ENCODE results near the gene TXNDC11.

TXNDC11 gene

DNA sequence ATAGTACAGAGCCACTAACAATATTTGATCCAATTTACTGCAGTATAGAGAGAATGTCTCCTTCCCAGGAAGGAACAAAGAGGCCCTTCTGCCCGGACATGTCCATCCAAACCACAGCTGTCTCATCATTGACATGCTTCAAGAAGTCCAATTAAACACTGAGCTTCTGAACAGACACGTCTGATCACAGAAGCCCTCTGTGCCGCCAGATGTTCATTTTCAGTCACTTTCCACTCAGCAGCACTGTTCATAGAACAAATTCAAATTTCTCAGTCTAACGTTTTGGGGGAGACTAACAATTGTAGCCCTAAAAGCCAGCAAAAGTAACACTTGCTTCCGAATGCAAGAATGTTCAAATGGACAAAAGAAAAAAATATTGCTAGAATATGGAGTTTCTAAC lies 39.1 kb upstream of the TXNDC11 start:
- DNase-seq (ENCODE audit: low read depth, low spot score) = no peak
- Histone ChIP-seq H3K27me3 (ENCODE audit: insufficient read depth, insufficient read length) (no peaks in the 10 kb centered on the region), H3K9ac (ENCODE audit: insufficient read length, low read depth) (no peak overlapping the region), H3K4me1 (ENCODE audit: insufficient read depth, insufficient read length) (no peaks in the 10 kb centered on the region), H3K36me3 (ENCODE audit: insufficient read depth, insufficient read length, low read length) (peaks cover 44% of the 10 kb centered on the region), H3K4me3 (ENCODE audit: insufficient read length, low read depth) (no peak overlapping the region), H3K9me3 (ENCODE audit: insufficient read depth, low read length) (no peaks in the 10 kb centered on the region)
- TF ChIP-seq YY1 (IDR thresholded peaks at IDR 0.05; ENCODE audit: insufficient read depth, insufficient read length) (no peak), SUZ12 (IDR thresholded peaks at IDR 0.05; ENCODE audit: extremely low read depth, insufficient read depth, insufficient read length) (no peak), ZNF274 (IDR thresholded peaks at IDR 0.05; ENCODE audit: low read depth, low read length) (no peak)

DNA sequence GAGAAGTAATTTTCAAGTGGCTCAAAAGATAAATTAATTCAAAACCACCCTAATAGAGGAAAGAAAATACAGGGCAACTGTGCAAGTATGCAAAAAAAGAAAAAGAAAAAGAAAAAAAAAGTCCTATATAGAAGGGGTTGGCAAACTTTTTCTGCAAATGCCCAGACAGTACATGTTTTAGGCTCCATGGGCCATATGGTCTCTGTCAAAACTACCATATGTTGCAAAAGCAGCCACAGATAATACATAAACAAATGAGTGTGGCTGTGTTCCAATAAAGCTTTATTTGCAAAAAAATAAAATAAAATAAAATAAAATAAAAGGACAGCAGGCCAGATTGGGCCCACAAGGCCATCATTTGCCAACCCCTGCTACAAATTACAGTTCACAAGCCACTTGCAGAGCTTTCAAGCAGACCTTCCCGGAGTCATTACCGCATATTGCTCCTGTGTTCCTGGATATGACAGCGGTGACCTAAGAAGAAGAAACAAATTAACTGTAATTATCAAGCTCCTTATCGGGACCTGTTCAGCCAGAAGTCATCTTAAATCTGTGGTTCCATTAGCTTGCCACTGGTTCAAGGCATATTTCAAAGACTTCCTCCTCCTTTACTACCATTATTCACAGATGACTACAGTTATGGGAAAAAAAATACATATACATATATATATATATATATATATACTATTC lies 38.5 kb upstream of the TXNDC11 start:
- Histone ChIP-seq H3K27me3 (ENCODE audit: insufficient read depth, insufficient read length) (no peaks in the 10 kb centered on the region), H3K9me3 (ENCODE audit: insufficient read depth, low read length) (no peaks in the 10 kb centered on the region), H3K9ac (ENCODE audit: insufficient read length, low read depth) (no peak overlapping the region), H3K4me3 (ENCODE audit: insufficient read length, low read depth) (no peak overlapping the region), H3K4me1 (ENCODE audit: insufficient read depth, insufficient read length) (no peaks in the 10 kb centered on the region), H3K36me3 (ENCODE audit: insufficient read depth, insufficient read length, low read length) (peaks cover 51% of the 10 kb centered on the region)
- DNase-seq (ENCODE audit: low read depth, low spot score) = no peak
- no peak for TF ChIP-seq YY1 (IDR thresholded peaks at IDR 0.05; ENCODE audit: insufficient read depth, insufficient read length)
- no peak for TF ChIP-seq ZNF274 (IDR thresholded peaks at IDR 0.05; ENCODE audit: low read depth, low read length)
- no peak for TF ChIP-seq SUZ12 (IDR thresholded peaks at IDR 0.05; ENCODE audit: extremely low read depth, insufficient read depth, insufficient read length)

DNA sequence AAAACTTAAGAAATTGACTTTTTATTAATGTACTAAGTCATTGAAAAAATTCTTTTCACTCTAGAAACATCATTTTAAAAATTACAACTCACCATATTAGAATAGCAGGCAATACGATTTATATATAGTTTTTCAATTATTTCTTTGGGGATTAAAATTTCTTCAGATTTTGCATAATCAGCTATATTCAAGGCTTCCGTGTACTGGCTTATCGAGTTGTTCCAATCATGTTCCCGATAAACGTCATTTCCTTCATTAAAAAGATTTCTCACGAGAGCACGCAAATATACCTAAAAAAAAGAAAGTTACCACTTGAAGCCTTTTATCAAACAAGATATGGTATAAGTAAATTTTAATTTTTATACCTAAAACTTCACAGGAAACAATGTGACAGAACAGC lies 36.4 kb upstream of the TXNDC11 start:
- TF ChIP-seq SUZ12 (IDR thresholded peaks at IDR 0.05; ENCODE audit: extremely low read depth, insufficient read depth, insufficient read length) (no peak), YY1 (IDR thresholded peaks at IDR 0.05; ENCODE audit: insufficient read depth, insufficient read length) (no peak)
- Histone ChIP-seq H3K4me1 (ENCODE audit: insufficient read depth, insufficient read length) (no peaks in the 10 kb centered on the region), H3K9me3 (ENCODE audit: insufficient read depth, low read length) (no peaks in the 10 kb centered on the region), H3K4me3 (ENCODE audit: insufficient read length, low read depth) (no peak overlapping the region), H3K36me3 (ENCODE audit: insufficient read depth, insufficient read length, low read length) (peaks cover 70% of the 10 kb centered on the region), H3K9ac (ENCODE audit: insufficient read length, low read depth) (no peak overlapping the region), H3K27me3 (ENCODE audit: insufficient read depth, insufficient read length) (no peaks in the 10 kb centered on the region)
- DNase-seq (ENCODE audit: low read depth, low spot score) = no peak

DNA sequence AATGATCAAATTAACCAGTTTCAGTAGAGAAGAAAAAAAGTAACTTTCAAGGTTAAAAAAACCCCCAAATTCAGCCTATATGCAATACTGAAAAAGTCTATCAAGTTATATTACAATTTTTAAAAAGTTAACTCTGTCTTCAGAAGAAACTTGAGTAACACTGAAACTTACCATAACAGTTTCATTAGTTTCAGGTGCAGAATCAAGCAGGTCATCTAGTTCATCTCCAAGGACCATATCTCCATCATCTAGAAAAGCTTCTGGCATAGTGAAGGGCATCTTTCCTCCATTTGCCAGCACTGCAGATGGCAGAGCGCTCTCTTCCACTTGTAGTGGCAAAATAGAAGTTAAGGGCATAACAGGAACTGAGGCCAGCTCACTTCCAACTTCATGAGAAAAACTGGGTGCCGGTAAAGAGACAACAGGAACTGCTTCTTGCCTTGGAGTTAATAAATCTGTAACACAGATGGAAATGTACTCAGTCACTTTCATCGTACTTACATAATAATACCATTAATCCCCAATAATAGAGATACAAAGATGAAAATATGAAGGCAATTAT lies 31.5 kb upstream of the TXNDC11 start:
- Histone ChIP-seq H3K9me3 (ENCODE audit: insufficient read depth, low read length) (no peaks in the 10 kb centered on the region), H3K36me3 (ENCODE audit: insufficient read depth, insufficient read length, low read length) (peaks cover 85% of the 10 kb centered on the region), H3K4me3 (ENCODE audit: insufficient read length, low read depth) (no peak overlapping the region), H3K9ac (ENCODE audit: insufficient read length, low read depth) (no peak overlapping the region), H3K4me1 (ENCODE audit: insufficient read depth, insufficient read length) (no peaks in the 10 kb centered on the region), H3K27me3 (ENCODE audit: insufficient read depth, insufficient read length) (no peaks in the 10 kb centered on the region)
- TF ChIP-seq YY1 (IDR thresholded peaks at IDR 0.05; ENCODE audit: insufficient read depth, insufficient read length) (no peak), SUZ12 (IDR thresholded peaks at IDR 0.05; ENCODE audit: extremely low read depth, insufficient read depth, insufficient read length) (no peak), ZNF274 (IDR thresholded peaks at IDR 0.05; ENCODE audit: low read depth, low read length) (no peak)
- no peak for DNase-seq (ENCODE audit: low read depth, low spot score)

DNA sequence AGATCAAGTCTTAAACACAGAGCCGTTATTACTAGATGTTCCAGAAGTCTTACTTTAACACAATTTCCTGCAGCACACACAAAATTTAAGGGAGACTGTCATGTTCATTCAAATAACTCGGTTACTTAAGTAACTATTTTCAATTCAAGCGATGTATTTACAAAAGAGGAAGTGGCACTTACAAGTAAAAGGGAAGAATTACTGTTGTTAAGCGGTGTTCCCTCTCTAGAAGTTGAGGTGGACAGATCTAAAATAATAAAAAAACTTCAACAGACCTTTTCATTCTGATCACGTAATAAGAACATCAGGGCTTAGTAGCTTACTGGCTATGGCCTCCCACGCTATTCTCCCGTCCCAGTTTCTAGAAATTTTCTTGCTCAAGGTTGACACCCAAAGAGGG lies 26.2 kb upstream of the TXNDC11 start:
- Histone ChIP-seq H3K27me3 (ENCODE audit: insufficient read depth, insufficient read length) (no peaks in the 10 kb centered on the region), H3K9ac (ENCODE audit: insufficient read length, low read depth) (no peak overlapping the region), H3K4me1 (ENCODE audit: insufficient read depth, insufficient read length) (no peaks in the 10 kb centered on the region), H3K9me3 (ENCODE audit: insufficient read depth, low read length) (no peaks in the 10 kb centered on the region), H3K4me3 (ENCODE audit: insufficient read length, low read depth) (no peak overlapping the region), H3K36me3 (ENCODE audit: insufficient read depth, insufficient read length, low read length) (peaks cover 87% of the 10 kb centered on the region)
- no peak for DNase-seq (ENCODE audit: low read depth, low spot score)
- TF ChIP-seq ZNF274 (IDR thresholded peaks at IDR 0.05; ENCODE audit: low read depth, low read length) (no peak), SUZ12 (IDR thresholded peaks at IDR 0.05; ENCODE audit: extremely low read depth, insufficient read depth, insufficient read length) (no peak), YY1 (IDR thresholded peaks at IDR 0.05; ENCODE audit: insufficient read depth, insufficient read length) (no peak)

DNA sequence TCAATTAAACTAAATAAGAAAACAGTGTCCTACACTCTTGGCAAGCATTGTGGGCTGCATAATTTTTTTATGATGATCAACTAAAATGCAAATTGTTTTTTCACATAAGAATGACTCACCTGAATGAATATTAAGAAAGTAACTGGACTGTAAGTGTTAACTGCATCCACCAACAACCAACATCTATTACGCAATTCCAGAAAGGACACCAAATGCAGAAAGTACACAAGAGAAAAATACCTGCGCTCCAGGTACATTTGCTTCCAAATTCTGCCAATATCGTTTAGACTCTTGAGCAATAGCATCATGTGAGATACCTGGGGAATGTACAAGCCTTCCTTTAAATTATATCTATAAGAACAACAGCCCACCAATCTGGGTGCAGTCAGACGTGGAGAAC lies 19.8 kb upstream of the TXNDC11 start:
- TF ChIP-seq YY1 (IDR thresholded peaks at IDR 0.05; ENCODE audit: insufficient read depth, insufficient read length) (no peak), SUZ12 (IDR thresholded peaks at IDR 0.05; ENCODE audit: extremely low read depth, insufficient read depth, insufficient read length) (no peak), ZNF274 (IDR thresholded peaks at IDR 0.05; ENCODE audit: low read depth, low read length) (no peak)
- Histone ChIP-seq H3K9me3 (ENCODE audit: insufficient read depth, low read length) (no peaks in the 10 kb centered on the region), H3K4me1 (ENCODE audit: insufficient read depth, insufficient read length) (no peaks in the 10 kb centered on the region), H3K27me3 (ENCODE audit: insufficient read depth, insufficient read length) (no peaks in the 10 kb centered on the region), H3K4me3 (ENCODE audit: insufficient read length, low read depth) (no peak overlapping the region), H3K9ac (ENCODE audit: insufficient read length, low read depth) (no peak overlapping the region), H3K36me3 (ENCODE audit: insufficient read depth, insufficient read length, low read length) (peaks cover 87% of the 10 kb centered on the region)
- no peak for DNase-seq (ENCODE audit: low read depth, low spot score)

DNA sequence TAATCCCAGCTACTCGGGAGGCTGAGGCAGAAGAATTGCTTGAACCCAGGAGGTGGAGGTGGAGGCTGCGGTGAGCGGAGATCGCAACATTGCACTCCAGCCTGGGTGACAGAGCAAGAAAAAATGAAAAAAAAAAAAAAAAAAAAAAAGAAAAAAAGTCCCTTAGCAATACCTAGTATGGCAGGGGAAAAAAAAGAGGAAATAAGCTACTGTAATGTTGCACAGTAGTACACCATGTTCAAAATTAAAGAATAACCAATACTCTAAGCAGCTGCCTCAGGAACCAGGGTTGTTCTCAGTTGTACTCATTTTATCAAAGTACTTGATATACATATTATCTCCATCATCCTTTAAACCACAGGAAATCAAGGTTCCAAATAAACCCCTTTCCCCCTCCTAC lies 17.3 kb upstream of the TXNDC11 start:
- no peaks in the 10 kb centered on the region for H3K9me3 ChIP-seq (ENCODE audit: insufficient read depth, low read length)
- no peak for DNase-seq (ENCODE audit: low read depth, low spot score)
- H3K27me3 ChIP-seq (ENCODE audit: insufficient read depth, insufficient read length) = no peaks in the 10 kb centered on the region
- H3K4me1 ChIP-seq (ENCODE audit: insufficient read depth, insufficient read length) = no peaks in the 10 kb centered on the region
- H3K36me3 ChIP-seq (ENCODE audit: insufficient read depth, insufficient read length, low read length) = peaks cover 83% of the 10 kb centered on the region
- no peak for TF ChIP-seq YY1 (IDR thresholded peaks at IDR 0.05; ENCODE audit: insufficient read depth, insufficient read length)
- no peak for TF ChIP-seq SUZ12 (IDR thresholded peaks at IDR 0.05; ENCODE audit: extremely low read depth, insufficient read depth, insufficient read length)
- no peak for TF ChIP-seq ZNF274 (IDR thresholded peaks at IDR 0.05; ENCODE audit: low read depth, low read length)
- no peak overlapping the region for H3K9ac ChIP-seq (ENCODE audit: insufficient read length, low read depth)
- H3K4me3 ChIP-seq (ENCODE audit: insufficient read length, low read depth) = no peak overlapping the region
